Glutamatergic neuron (in vitro differentiated cells): ENCODE measurements around the gene CABP4. TPM values are rescaled to one million over a fixed set of nuclear protein-coding genes. Genes with fewer than 3 reads are reported as not detected.
A peak's percentile ranks its signal among the peaks of the same experiment; 100 is the strongest.

Experiments
- DNase-seq: peaks from one replicate; pipeline ENCODE4 v3.0.0; 2022
- H3K27ac Mint-ChIP-seq: one replicate; pipeline ENCODE4 v1.8.0; 2020; ENCODE audit warnings: mild to moderate bottlenecking, mixed read lengths, inconsistent platforms; ENCODE audit not compliant: unreplicated experiment
- H3K27me3 Mint-ChIP-seq: one replicate; pipeline ENCODE4 v1.8.0; 2020; ENCODE audit warnings: mild to moderate bottlenecking, moderate library complexity, mixed read lengths, inconsistent platforms; ENCODE audit not compliant: unreplicated experiment
- H3K36me3 Mint-ChIP-seq: one replicate; pipeline ENCODE4 v1.8.0; 2020; ENCODE audit warnings: mild to moderate bottlenecking, mixed read lengths, inconsistent platforms; ENCODE audit not compliant: unreplicated experiment
- H3K4me1 Mint-ChIP-seq: one replicate; pipeline ENCODE4 v1.8.0; 2020; ENCODE audit warnings: mild to moderate bottlenecking, low read depth, mixed read lengths, inconsistent platforms; ENCODE audit not compliant: unreplicated experiment
- H3K4me3 Mint-ChIP-seq: one replicate; pipeline ENCODE4 v1.8.0; 2020; ENCODE audit warnings: mild to moderate bottlenecking, mixed read lengths, inconsistent platforms; ENCODE audit not compliant: unreplicated experiment
- H3K9me3 Mint-ChIP-seq: one replicate; pipeline ENCODE4 v1.8.0; 2020; ENCODE audit warnings: mild to moderate bottlenecking, moderate library complexity, mixed read lengths, inconsistent platforms; ENCODE audit not compliant: unreplicated experiment
- CTCF ChIP-seq: fragments of 200-600 bp; sonication (generic); IDR thresholded peaks from one replicate; pipeline ENCODE4 v1.5.0; 2021; ENCODE audit not compliant: partially characterized antibody, unreplicated experiment
- total RNA-seq: library from RNA; stranded (reverse); fragmentation: NEBNext Ultra II Directional; extraction: Animal tissue kit (Norgen Biotek cat#: 25700); gene quantifications from one replicate; pipeline ENCODE4 v1.2.1, GENCODE V29; 2021; ENCODE audit not compliant: unreplicated experiment

The CABP4 gene
- total RNA-seq, 1 donor from 2014 or later, result not detected

GRCh38 chr11:67503119-67504004, 48.2 kb downstream of the CABP4 start:
- peak overlapping the region; percentile 79 for H3K4me3 Mint-ChIP-seq
- peaks cover 11% of the 10 kb centered on the region for H3K27me3 Mint-ChIP-seq
- peaks cover 7% of the 10 kb centered on the region for H3K4me1 Mint-ChIP-seq
- TF ChIP-seq CTCF, result no peak
- H3K36me3 Mint-ChIP-seq, result no peaks in the 10 kb centered on the region
- H3K27ac Mint-ChIP-seq, result no peak overlapping the region
- DNase-seq, result no peak
- peaks cover 6% of the 10 kb centered on the region for H3K9me3 Mint-ChIP-seq

GRCh38 chr11:67504005-67504949, 49.1 kb downstream of the CABP4 start:
- DNase-seq, result peak; percentile 56
- TF ChIP-seq CTCF, result no peak
- Mint-ChIP-seq H3K4me3 (peak overlapping the region; percentile 86), H3K27me3 (peaks cover 17% of the 10 kb centered on the region), H3K4me1 (peaks cover 10% of the 10 kb centered on the region), H3K9me3 (peaks cover 10% of the 10 kb centered on the region), H3K36me3 (no peaks in the 10 kb centered on the region), H3K27ac (no peak overlapping the region)

GRCh38 chr11:67504950-67505581, 49.9 kb downstream of the CABP4 start, which contains the start of gene PITPNM1:
TSS of gene PITPNM1 (minus strand) at chr11:67505363. CDS start at chr11:67504180, 1,183 bp downstream.
- no peak for TF ChIP-seq CTCF
- no peak within 1 kb of the TSS for H3K27ac Mint-ChIP-seq
- peak within 1 kb of the TSS; percentile 86 for H3K4me3 Mint-ChIP-seq
- H3K9me3 Mint-ChIP-seq, result peaks cover 10% of the 10 kb centered on the region
- peaks cover 10% of the 10 kb centered on the region for H3K4me1 Mint-ChIP-seq
- peak; percentile 64 for DNase-seq
- no peaks in the 10 kb centered on the region for H3K36me3 Mint-ChIP-seq
- H3K27me3 Mint-ChIP-seq, result peaks cover 19% of the 10 kb centered on the region

- H3K36me3 Mint-ChIP-seq, result no peaks in the 10 kb centered on the region
- peak overlapping the region; percentile 81 for H3K4me3 Mint-ChIP-seq
- peaks cover 10% of the 10 kb centered on the region for H3K4me1 Mint-ChIP-seq
- DNase-seq, result peak; percentile 87
- TF ChIP-seq CTCF, result peak; percentile 90
- peaks cover 16% of the 10 kb centered on the region for H3K27me3 Mint-ChIP-seq
- peaks cover 10% of the 10 kb centered on the region for H3K9me3 Mint-ChIP-seq
- no peak overlapping the region for H3K27ac Mint-ChIP-seq
These were observed 50.6 kb downstream of the CABP4 start for GRCh38 chr11:67505605-67506396.
